IMR-90 (cell line): ENCODE results near the gene GPRIN3. TPM values are rescaled to one million over a fixed set of nuclear protein-coding genes. Genes with fewer than 3 reads are reported as not detected.

Experiments
- ATAC-seq: fragments of 200-7000 bp; cut with Tn5 transposase; 2 replicates; pipeline ENCODE4 v1.9.1; 2020; ENCODE audit warnings: low read depth, mild to moderate bottlenecking, moderate library complexity
- BruUV-seq: library from RNA; stranded (reverse); fragments of 400-500 nt; replicated peaks from 2 replicates; lab custom pipeline; 2021; lab: Mats Ljungman, UMichigan
- CTCF ChIA-PET: fragments of 300-600 bp; formaldehyde crosslinking; extraction: SDS; loops from one replicate; lab custom pipeline; 2021; ENCODE audit warnings: antibody characterized with exemption; lab: Yijun Ruan, JAX
- POLR2A ChIA-PET: fragments of 300-600 bp; sonication (Branson Sonifier 250); formaldehyde crosslinking; loops from one replicate; lab custom pipeline; 2022; ENCODE audit warnings: antibody characterized with exemption; ENCODE audit not compliant: unreplicated experiment; lab: Charles Lee
- DNase-seq: peaks from one replicate; pipeline ENCODE4 v3.0.0; 2013
- H2AFZ ChIP-seq: replicated peaks from 2 replicates; pipeline ENCODE3; 2013; ENCODE audit warnings: low read length, mild to moderate bottlenecking; ENCODE audit not compliant: poor library complexity
- H2AK5ac ChIP-seq: 2 replicates; pipeline ENCODE4 v1.6.1; 2013; ENCODE audit warnings: low read depth, low read length, inconsistent platforms
- H2AK9ac ChIP-seq: replicated peaks from 2 replicates; pipeline ENCODE3; 2013; ENCODE audit warnings: mild to moderate bottlenecking, low read depth, low read length, moderate library complexity; ENCODE audit not compliant: poor library complexity
- H2BK120ac ChIP-seq: 2 replicates; pipeline ENCODE4 v1.6.1; 2013; ENCODE audit warnings: low read depth, low read length, inconsistent platforms
- H2BK15ac ChIP-seq: 3 replicates; pipeline ENCODE4 v1.6.1; 2013; ENCODE audit warnings: low read depth, low read length, inconsistent platforms
- H2BK20ac ChIP-seq: 2 replicates; pipeline ENCODE4 v1.6.1; 2013; ENCODE audit warnings: low read depth, mild to moderate bottlenecking, inconsistent platforms, low read length, moderate library complexity
- H2BK5ac ChIP-seq: 2 replicates; pipeline ENCODE4 v1.6.1; 2013; ENCODE audit warnings: mild to moderate bottlenecking, low read depth, low read length, inconsistent platforms; ENCODE audit not compliant: poor library complexity, severe bottlenecking
- H3K14ac ChIP-seq: replicated peaks from 2 replicates; pipeline ENCODE4 v1.6.1; 2013; ENCODE audit warnings: low read depth, low read length, inconsistent platforms
- H3K18ac ChIP-seq: 2 replicates; pipeline ENCODE4 v1.6.1; 2013; ENCODE audit warnings: low read depth, low read length, control low read depth
- H3K23ac ChIP-seq: 2 replicates; pipeline ENCODE4 v1.6.1; 2013; ENCODE audit warnings: low read depth, low read length, inconsistent platforms
- H3K27ac ChIP-seq: 2 replicates; pipeline ENCODE4 v1.5.1; 2013; ENCODE audit warnings: mild to moderate bottlenecking, control low read depth, low read length; ENCODE audit not compliant: insufficient read depth
- H3K27me3 ChIP-seq: 2 replicates; pipeline ENCODE4 v1.6.1; 2013; ENCODE audit warnings: low read length; ENCODE audit not compliant: control insufficient read depth, insufficient read depth
- H3K36me3 ChIP-seq: 2 replicates; pipeline ENCODE4 v1.6.1; 2013; ENCODE audit warnings: low read length, mixed read lengths; ENCODE audit not compliant: control insufficient read depth, insufficient read depth
- H3K4ac ChIP-seq: 2 replicates; pipeline ENCODE4 v1.6.1; 2013; ENCODE audit warnings: low read depth, low read length, inconsistent platforms
- H3K4me1 ChIP-seq: 2 replicates; pipeline ENCODE4 v1.6.1; 2013; ENCODE audit warnings: low read length, mixed read lengths; ENCODE audit not compliant: control insufficient read depth, insufficient read depth
- H3K4me2 ChIP-seq: 2 replicates; pipeline ENCODE4 v1.6.1; 2013; ENCODE audit warnings: low read depth, mild to moderate bottlenecking, control low read depth, low read length, moderate library complexity
- H3K4me3 ChIP-seq: 2 replicates; pipeline ENCODE4 v1.5.1; 2013; ENCODE audit warnings: low read depth, mild to moderate bottlenecking, control low read depth, low read length, moderate library complexity; ENCODE audit not compliant: insufficient read depth
- H3K56ac ChIP-seq: 2 replicates; pipeline ENCODE4 v1.6.1; 2013; ENCODE audit warnings: low read length, inconsistent platforms; ENCODE audit not compliant: insufficient read depth; ENCODE audit errors: extremely low read depth
- H3K79me1 ChIP-seq, 2 experiments: 2 replicates each; pipeline ENCODE4 v1.6.1; 2013; ENCODE audit warnings: low read length in 2 of 2, inconsistent platforms in 1 of 2, low read depth in 1 of 2
- H3K9ac ChIP-seq: 2 replicates; pipeline ENCODE4 v1.6.1; 2013; ENCODE audit warnings: low read depth, low read length, control low read depth
- H3K9me1 ChIP-seq: 2 replicates; pipeline ENCODE4 v1.6.1; 2013; ENCODE audit warnings: low read length, inconsistent platforms; ENCODE audit not compliant: insufficient read depth
- H3K9me3 ChIP-seq: 2 replicates; pipeline ENCODE4 v1.6.1; 2013; ENCODE audit warnings: low read length; ENCODE audit not compliant: control insufficient read depth, insufficient read depth
- H4K20me1 ChIP-seq: 2 replicates; pipeline ENCODE4 v1.6.1; 2013; ENCODE audit warnings: low read length, inconsistent platforms; ENCODE audit not compliant: insufficient read depth
- H4K5ac ChIP-seq: 2 replicates; pipeline ENCODE4 v1.6.1; 2013; ENCODE audit warnings: mild to moderate bottlenecking, low read depth, low read length, control low read depth
- H4K8ac ChIP-seq, 2 experiments: 2 replicates each; pipeline ENCODE4 v1.6.1; 2013; ENCODE audit warnings: low read depth in 2 of 2, low read length in 2 of 2, control low read depth in 1 of 2, inconsistent platforms in 1 of 2
- H4K91ac ChIP-seq: 2 replicates; pipeline ENCODE4 v1.6.1; 2013; ENCODE audit warnings: low read depth, low read length, inconsistent platforms; ENCODE audit not compliant: insufficient read depth
- BHLHE40 ChIP-seq: fragments of 150-350 bp; IDR thresholded peaks from 2 replicates; pipeline ENCODE4 v1.6.1; 2016; ENCODE audit warnings: mild to moderate bottlenecking, low read depth, low read length
- CEBPB ChIP-seq: IDR thresholded peaks from 2 replicates; pipeline ENCODE4 v1.6.1; 2012; ENCODE audit warnings: low read depth, low read length, improper control_type of control experiment
- FOS ChIP-seq: fragments of 150-350 bp; IDR thresholded peaks from 2 replicates; pipeline ENCODE4 v1.6.1; 2016; ENCODE audit warnings: low read depth, low read length
- MAZ ChIP-seq: IDR thresholded peaks from 2 replicates; pipeline ENCODE4 v1.6.1; 2012; ENCODE audit warnings: low read depth, mild to moderate bottlenecking, low read length, improper control_type of control experiment, moderate library complexity, borderline replicate concordance
- MXI1 ChIP-seq: IDR thresholded peaks from 2 replicates; pipeline ENCODE4 v1.6.1; 2012; ENCODE audit warnings: low read depth, mild to moderate bottlenecking, low read length, moderate library complexity, borderline replicate concordance
- NFE2L2 ChIP-seq: fragments of 150-350 bp; IDR thresholded peaks from 2 replicates; pipeline ENCODE4 v1.6.1; 2016; ENCODE audit warnings: low read depth, mild to moderate bottlenecking, low read length
- RFX5 ChIP-seq: IDR thresholded peaks from 2 replicates; pipeline ENCODE4 v1.8.0; 2012; ENCODE audit warnings: low read depth, mild to moderate bottlenecking, low read length, moderate library complexity
- SMC3 ChIP-seq: fragments of 150-350 bp; IDR thresholded peaks from 2 replicates; pipeline ENCODE4 v1.6.1; 2016; ENCODE audit warnings: low read depth, mild to moderate bottlenecking, antibody characterized with exemption, low read length, moderate library complexity
- WGBS, 2 experiments: methylation state at CpG; one replicate each; pipeline versions ENCODE4 v1.1.5 to v1.1.7; 2013; ENCODE audit warnings: missing lambda C conversion rate in 2 of 2; ENCODE audit not compliant: insufficient read length in 1 of 2; ENCODE audit errors: extremely low coverage in 2 of 2; 5-methylcytosine and 5-hydroxymethylcytosine counted together
- dilution Hi-C: fragments of 300-500 bp; cut with HindIII; formaldehyde crosslinking; loops from one replicate; pipeline ENCODE4 v1.14.3; 2018; ENCODE audit warnings: low sequenced_read_pairs; ENCODE audit not compliant: unreplicated experiment
- in situ Hi-C: fragments of 300-500 bp; cut with MboI; formaldehyde crosslinking; loops from 3 replicates; pipeline ENCODE4 v1.14.3; 2019; ENCODE audit warnings: low sequenced_read_pairs, inconsistent platforms, mixed read lengths
- intact Hi-C: fragments of 100-400 bp; cut with micrococcal nuclease; formaldehyde crosslinking; loops from 2 replicates; pipeline ENCODE4 v1.10.0; 2022
- polyA plus RNA-seq, 3 experiments: library from polyadenylated mRNA; depleted of rRNA; stranded (reverse); fragments of >200 nt; gene quantifications; 2 replicates each; pipeline ENCODE4 v1.2.3, GENCODE V29; 2012; ENCODE audit warnings: low replicate concordance in 1 of 3
- total RNA-seq: library from RNA; depleted of rRNA; stranded (reverse); fragments of >200 nt; gene quantifications from 2 replicates; pipeline ENCODE4 v1.2.3, GENCODE V29; 2012
- TF ChIP-seq, protein P1 (sequence below): fragments of 150-350 bp; IDR thresholded peaks from 2 replicates; pipeline ENCODE4 v1.6.1; 2016; ENCODE audit warnings: low read depth, mild to moderate bottlenecking, low read length, moderate library complexity, borderline replicate concordance

The GPRIN3 gene
- total and polyA plus RNA-seq, 2 of the 4 experiments (the other 2 are of a cell fraction), result under 0.01 TPM; not detected in 1

DNA sequence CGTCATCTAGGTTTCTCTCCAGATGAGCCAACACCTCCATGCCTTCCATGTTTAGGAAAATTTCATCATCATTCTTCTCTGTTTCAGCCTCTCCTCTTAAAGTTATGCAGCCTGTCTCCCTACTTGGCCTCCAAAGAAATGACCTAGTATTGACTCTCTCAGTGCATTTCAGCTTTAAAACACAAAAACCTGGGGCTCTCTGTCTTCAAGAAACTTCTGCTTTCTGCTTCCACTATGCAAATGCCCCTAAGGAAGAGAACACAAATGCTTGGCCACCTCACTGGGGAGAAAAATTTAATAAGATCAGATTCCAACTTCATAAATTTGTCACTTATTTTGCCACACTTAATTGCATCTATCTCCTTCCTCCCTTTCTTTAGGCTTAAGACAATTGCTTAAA, 93.3 kb downstream of the GPRIN3 start:
- in situ Hi-C loops, result no loop called here
- Histone ChIP-seq H3K4me1 (no peaks in the 10 kb centered on the region), H2BK120ac (no peak overlapping the region), H4K20me1 (no peaks in the 10 kb centered on the region), H3K4ac (no peak overlapping the region), H3K27ac (no peak overlapping the region), H4K91ac (no peak overlapping the region), H3K18ac (no peak overlapping the region), H3K79me1 (no peaks in the 10 kb centered on the region), H3K4me3 (no peak overlapping the region), H2BK15ac (no peak overlapping the region), H3K4me2 (no peak overlapping the region), H2BK20ac (no peak overlapping the region), H3K9me1 (no peaks in the 10 kb centered on the region), H3K9ac (no peak overlapping the region), H2AK9ac (no peak overlapping the region), H2AK5ac (no peak overlapping the region), H3K27me3 (no peaks in the 10 kb centered on the region), H3K9me3 (no peaks in the 10 kb centered on the region), H2BK5ac (no peak overlapping the region), H3K23ac (no peak overlapping the region), H2AFZ (no peak overlapping the region), H3K56ac (no peak overlapping the region), H4K8ac (no peak overlapping the region), H3K14ac (no peak overlapping the region), H4K5ac (no peak overlapping the region), H3K36me3 (no peaks in the 10 kb centered on the region)
- WGBS, 2 experiments, result no CpG with 5 or more reads among the region's 1 CpG
- no TSS peak for BruUV-seq
- dilution Hi-C loops, result no loop called here
- ChIA-PET POLR2A (no interaction called here), CTCF (no interaction called here)
- TF ChIP-seq FOS (no peak), NFE2L2 (no peak), MXI1 (no peak), CEBPB (no peak), MAZ (no peak), BHLHE40 (no peak), RFX5 (no peak), SMC3 (no peak)
- TF ChIP-seq, protein P1, sequence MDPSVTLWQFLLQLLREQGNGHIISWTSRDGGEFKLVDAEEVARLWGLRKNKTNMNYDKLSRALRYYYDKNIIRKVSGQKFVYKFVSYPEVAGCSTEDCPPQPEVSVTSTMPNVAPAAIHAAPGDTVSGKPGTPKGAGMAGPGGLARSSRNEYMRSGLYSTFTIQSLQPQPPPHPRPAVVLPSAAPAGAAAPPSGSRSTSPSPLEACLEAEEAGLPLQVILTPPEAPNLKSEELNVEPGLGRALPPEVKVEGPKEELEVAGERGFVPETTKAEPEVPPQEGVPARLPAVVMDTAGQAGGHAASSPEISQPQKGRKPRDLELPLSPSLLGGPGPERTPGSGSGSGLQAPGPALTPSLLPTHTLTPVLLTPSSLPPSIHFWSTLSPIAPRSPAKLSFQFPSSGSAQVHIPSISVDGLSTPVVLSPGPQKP, result no peak
- ATAC-seq, result no peak
- no peak for DNase-seq
- intact Hi-C loops, result no loop called here
